B cell (primary cell): ENCODE measurements around the gene SIRT1. TPM values are rescaled to one million over a fixed set of nuclear protein-coding genes. Genes with fewer than 3 reads are reported as not detected.

Source experiments
- ATAC-seq: fragments of 200-7000 bp; cut with Tn5 transposase; one replicate; pipeline ENCODE4 v1.10.0; 2021; ENCODE audit warnings: low read depth, mild to moderate bottlenecking, moderate number of reproducible peaks, moderate library complexity
- CTCF ChIA-PET: fragments of 350-600 bp; sonication (Branson Sonifier 250); formaldehyde crosslinking; loops from one replicate; lab custom pipeline; 2021; ENCODE audit warnings: antibody characterized with exemption, inconsistent platforms; lab: Charles Lee
- POLR2A ChIA-PET: fragments of 350-600 bp; sonication (Branson Sonifier 250); formaldehyde crosslinking; loops from one replicate; lab custom pipeline; 2021; ENCODE audit warnings: antibody characterized with exemption; lab: Charles Lee
- DNase-seq: peaks from one replicate; pipeline ENCODE4 v3.0.0; 2013
- H2AFZ ChIP-seq: 2 replicates; pipeline ENCODE4 v1.6.1; 2012; ENCODE audit warnings: mild to moderate bottlenecking, low read depth, low read length; ENCODE audit not compliant: insufficient read depth, poor library complexity, severe bottlenecking
- H3K27ac ChIP-seq, 2 donors: 1 replicate in 1 of 2; 2 replicates in 1 of 2; pipeline ENCODE4 v1.5.1; 2012 to 2013; ENCODE audit warnings: low read length in 2 of 2, mild to moderate bottlenecking in 2 of 2, moderate library complexity in 1 of 2
- H3K27me3 ChIP-seq, 4 experiments: fragments of 200-600 bp in 1 of 4; sonication (generic) in 1 of 4; replicated peaks in 1 of 4; 1 replicate in 2 of 4; 2 replicates in 2 of 4; pipeline versions ENCODE4 v1.6.1 to v1.7.0; 2013 to 2016; ENCODE audit warnings: low read length in 3 of 4, mild to moderate bottlenecking in 2 of 4, mixed read lengths in 1 of 4, moderate library complexity in 1 of 4; ENCODE audit not compliant: insufficient read depth in 4 of 4, control insufficient read depth in 3 of 4; ENCODE audit errors: control extremely low read depth in 1 of 4
- H3K36me3 ChIP-seq, 2 experiments: replicated peaks in 1 of 2; 1 replicate in 1 of 2; 2 replicates in 1 of 2; pipeline versions ENCODE4 v1.6.1 to v1.7.1; 2013; ENCODE audit warnings: low read length in 1 of 2; ENCODE audit not compliant: insufficient read depth in 2 of 2, control insufficient read depth in 1 of 2; ENCODE audit errors: control extremely low read depth in 1 of 2, extremely low read depth in 1 of 2
- H3K4me1 ChIP-seq, 2 donors: fragments of 200-600 bp in 1 of 2; sonication (generic) in 1 of 2; 1 replicate in 1 of 2; 2 replicates in 1 of 2; pipeline versions ENCODE4 v1.5.1 to v1.6.1; 2013 to 2017; ENCODE audit warnings: low read length in 2 of 2; ENCODE audit not compliant: control insufficient read depth in 2 of 2, insufficient read depth in 2 of 2
- H3K4me2 ChIP-seq: replicated peaks from 2 replicates; pipeline ENCODE3; 2012; ENCODE audit warnings: mild to moderate bottlenecking, low read depth, low read length; ENCODE audit not compliant: poor library complexity, severe bottlenecking
- H3K4me3 ChIP-seq, 5 experiments: fragments of 200-600 bp in 1 of 5; sonication (generic) in 1 of 5; 1 replicate in 3 of 5; 2 replicates in 2 of 5; pipeline versions ENCODE4 v1.5.1 to v1.7.0; 2011 to 2016; ENCODE audit warnings: low read length in 4 of 5, mild to moderate bottlenecking in 4 of 5, low read depth in 2 of 5, control low read depth in 1 of 5, moderate library complexity in 1 of 5; ENCODE audit not compliant: insufficient read depth in 1 of 5; ENCODE audit errors: control extremely low read depth in 1 of 5, extremely low read depth in 1 of 5
- H3K79me2 ChIP-seq: fragments of 200-600 bp; sonication (generic); one replicate; pipeline ENCODE4 v1.6.0; 2016; ENCODE audit warnings: low read length; ENCODE audit not compliant: control insufficient read depth, insufficient read depth
- H3K9ac ChIP-seq: fragments of 200-600 bp; sonication (generic); 2 replicates; pipeline ENCODE4 v1.6.1; 2017; ENCODE audit warnings: mild to moderate bottlenecking, low read length, moderate library complexity
- H3K9me3 ChIP-seq, 3 donors: one replicate each; pipeline versions ENCODE4 v1.6.1 to v1.7.1; 2013; ENCODE audit warnings: low read length in 2 of 3; ENCODE audit not compliant: control insufficient read depth in 2 of 3, insufficient read depth in 1 of 3; ENCODE audit errors: control extremely low read depth in 1 of 3
- H4K20me1 ChIP-seq: 2 replicates; pipeline ENCODE4 v1.6.0; 2012; ENCODE audit warnings: mild to moderate bottlenecking, low read length; ENCODE audit not compliant: insufficient read depth, control insufficient read depth, poor library complexity, severe bottlenecking
- H3K27ac Mint-ChIP-seq: one replicate; pipeline ENCODE4 v1.8.0; 2021; ENCODE audit warnings: mixed read lengths
- H3K27me3 Mint-ChIP-seq: one replicate; pipeline ENCODE4 v1.8.0; 2021; ENCODE audit warnings: mixed read lengths
- H3K4me1 Mint-ChIP-seq: one replicate; pipeline ENCODE4 v1.8.0; 2021; ENCODE audit warnings: mixed read lengths
- H3K4me3 Mint-ChIP-seq: one replicate; pipeline ENCODE4 v1.8.0; 2021; ENCODE audit warnings: mixed read lengths
- H3K9me3 Mint-ChIP-seq: one replicate; pipeline ENCODE4 v1.8.0; 2022; ENCODE audit warnings: mixed read lengths; ENCODE audit not compliant: insufficient read depth
- CTCF ChIP-seq: fragments of 200-600 bp; IDR thresholded peaks from one replicate; pipeline ENCODE4 v1.8.0; 2022; ENCODE audit warnings: antibody characterized with exemption, mild to moderate bottlenecking
- EZH2 ChIP-seq: IDR thresholded peaks from 2 replicates; pipeline ENCODE4 v1.6.1; 2012; ENCODE audit warnings: borderline replicate concordance, low read depth, mild to moderate bottlenecking, moderate library complexity, low read length; ENCODE audit not compliant: insufficient read depth, poor library complexity, severe bottlenecking
- WGBS: methylation state at CpG from one replicate; pipeline ENCODE4 v1.1.5; 2013; ENCODE audit warnings: missing lambda C conversion rate; ENCODE audit not compliant: insufficient coverage; 5-methylcytosine and 5-hydroxymethylcytosine counted together
- intact Hi-C: fragments of 100-400 bp; cut with micrococcal nuclease; formaldehyde crosslinking; loops from one replicate; pipeline ENCODE4 v1.10.0; 2022
- polyA plus RNA-seq: library from polyadenylated mRNA; depleted of rRNA; stranded (reverse); fragments of >200 nt; gene quantifications from 2 replicates; pipeline ENCODE4 v1.2.3, GENCODE V29; 2012
- total RNA-seq, 2 donors: library from RNA; stranded (reverse); fragments of 120-200 nt in 1 of 2; gene quantifications; 1 replicate in 1 of 2; 2 replicates in 1 of 2; pipeline versions ENCODE4 v1.2.3 to v1.2.4, GENCODE V29; 2013 to 2022

Gene SIRT1
- total and polyA plus RNA-seq, 2 donors (not counting 1 experiment from before 2014, with no cell fraction given) = 14.4 to 67.8 TPM

DNA sequence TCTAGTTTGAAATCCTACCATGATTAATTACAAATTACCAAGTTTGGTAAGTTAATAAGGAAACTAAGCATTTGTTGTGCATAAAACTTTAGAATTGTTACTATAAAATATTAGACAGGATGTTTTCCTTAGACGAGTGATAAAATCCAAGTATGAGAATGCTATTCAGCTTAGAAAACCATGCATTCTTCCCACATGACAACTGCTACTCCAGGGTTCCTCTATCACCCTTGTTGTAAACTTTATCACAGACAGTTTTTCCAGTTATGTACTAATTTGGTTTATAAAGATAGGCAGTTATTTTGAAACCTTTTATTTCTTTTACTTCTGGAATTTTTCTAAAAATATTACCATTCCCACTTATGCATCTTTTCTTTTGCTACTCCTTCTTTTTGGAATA is 52.0 kb downstream of the SIRT1 start:
- Histone ChIP-seq H3K27me3 (no peaks in the 10 kb centered on the region), H3K4me3 (no peak overlapping the region), H3K9me3 (no peaks in the 10 kb centered on the region), H3K27ac (no peak overlapping the region), H2AFZ (no peak overlapping the region), H3K4me1 (no peaks in the 10 kb centered on the region), H3K9ac (no peak overlapping the region), H3K36me3 (peaks cover 0 to 50% of the 10 kb centered on the region in 2 experiments), H4K20me1 (no peaks in the 10 kb centered on the region), H3K4me2 (no peak overlapping the region), H3K79me2 (no peaks in the 10 kb centered on the region)
- Mint-ChIP-seq H3K4me3 (no peak overlapping the region), H3K27ac (no peak overlapping the region), H3K27me3 (no peaks in the 10 kb centered on the region), H3K4me1 (no peaks in the 10 kb centered on the region), H3K9me3 (no peaks in the 10 kb centered on the region)
- WGBS = no CpG with 5 or more reads among the region's 1 CpG
- TF ChIP-seq CTCF (no peak), EZH2 (no peak)
- intact Hi-C loops = no loop called here
- CTCF ChIA-PET = no interaction called here
- DNase-seq (no peak), ATAC-seq (no peak)
- POLR2A ChIA-PET = no interaction called here

- no peak overlapping the region for H2AFZ ChIP-seq
- 96% methylated on average over 2 of the region's 2 CpGs for WGBS
Measured at GRCh38 chr10:67943917-67944316, 59.5 kb downstream of the SIRT1 start.

More at GRCh38 chr10:67943917-67944316, 59.5 kb downstream of the SIRT1 start:
- H3K9me3 Mint-ChIP-seq = peaks cover 6% of the 10 kb centered on the region
- Histone ChIP-seq H3K9ac (no peak overlapping the region), H4K20me1 (no peaks in the 10 kb centered on the region), H3K4me1 (no peaks in the 10 kb centered on the region), H3K36me3 (peaks cover 14 to 39% of the 10 kb centered on the region in 2 experiments), H3K4me3 (no peak overlapping the region), H3K27ac (no peak overlapping the region), H3K9me3 (peaks cover 0 to 10% (median 2%) of the 10 kb centered on the region in 3 donors), H3K4me2 (no peak overlapping the region), H3K79me2 (no peaks in the 10 kb centered on the region), H3K27me3 (no peaks in the 10 kb centered on the region)
- no peaks in the 10 kb centered on the region for H3K27me3 Mint-ChIP-seq
- H3K4me1 Mint-ChIP-seq = no peaks in the 10 kb centered on the region
- POLR2A ChIA-PET = no interaction called here
- CTCF ChIA-PET = no interaction called here
- H3K4me3 Mint-ChIP-seq = no peak overlapping the region
- no peak overlapping the region for H3K27ac Mint-ChIP-seq
- no peak for DNase-seq
- TF ChIP-seq EZH2 = no peak
- no peak for TF ChIP-seq CTCF
- no peak for ATAC-seq
- intact Hi-C loops = no loop called here
